GM18508 (cell line): ENCODE data around the gene IER2.

ENCODE experiments used
- ATAC-seq: cut with Tn5 transposase; IDR thresholded peaks from one replicate; pipeline ENCODE4 v1.9.1; 2021; ENCODE audit warnings: moderate number of reproducible peaks; ENCODE audit not compliant: insufficient read depth, unreplicated experiment

The IER2 gene

GRCh38 chr19:13118424-13119193, 31.6 kb upstream of the IER2 start:
- no peak for ATAC-seq

DNA sequence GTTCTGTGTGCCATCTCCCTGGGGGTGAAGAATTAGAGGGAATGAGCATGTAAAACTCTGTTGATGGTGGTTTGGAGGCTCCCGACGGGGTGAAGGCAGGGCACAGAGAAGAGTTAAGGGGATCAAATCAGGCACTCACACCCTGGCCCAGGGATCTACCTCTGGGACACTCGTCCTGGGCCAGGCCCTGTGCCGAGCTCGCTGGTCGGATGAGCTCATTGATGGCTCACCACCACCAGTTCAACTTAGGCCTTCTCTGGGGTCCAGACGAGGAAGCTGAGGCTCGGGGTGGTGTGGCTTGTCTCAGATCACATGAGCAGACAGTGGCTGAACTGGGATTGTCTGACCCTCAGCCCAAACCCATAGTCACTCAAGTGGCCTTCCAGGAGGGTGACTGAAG, 30.6 kb upstream of the IER2 start:
- ATAC-seq: no peak

DNA sequence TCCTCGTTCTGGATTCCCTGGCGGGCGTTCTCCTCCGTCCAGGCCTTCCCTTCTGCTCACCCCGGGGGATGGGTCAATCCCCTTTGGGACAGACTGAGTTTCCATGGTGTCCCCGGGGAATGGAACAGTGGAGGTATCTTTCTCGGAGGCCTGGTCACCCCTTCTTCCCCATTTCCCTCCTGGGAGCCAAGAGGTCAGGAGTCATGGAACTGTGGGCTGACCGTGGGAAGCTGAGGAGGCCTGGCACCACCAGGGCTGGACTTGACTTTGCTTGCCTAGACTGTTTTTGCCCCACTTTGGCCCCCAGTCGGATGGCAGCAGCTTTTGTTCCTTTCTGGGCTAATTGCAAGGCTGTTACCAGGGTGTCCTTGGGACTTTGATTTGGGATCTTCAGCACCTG, 30.2 kb upstream of the IER2 start:
- no peak for ATAC-seq

DNA sequence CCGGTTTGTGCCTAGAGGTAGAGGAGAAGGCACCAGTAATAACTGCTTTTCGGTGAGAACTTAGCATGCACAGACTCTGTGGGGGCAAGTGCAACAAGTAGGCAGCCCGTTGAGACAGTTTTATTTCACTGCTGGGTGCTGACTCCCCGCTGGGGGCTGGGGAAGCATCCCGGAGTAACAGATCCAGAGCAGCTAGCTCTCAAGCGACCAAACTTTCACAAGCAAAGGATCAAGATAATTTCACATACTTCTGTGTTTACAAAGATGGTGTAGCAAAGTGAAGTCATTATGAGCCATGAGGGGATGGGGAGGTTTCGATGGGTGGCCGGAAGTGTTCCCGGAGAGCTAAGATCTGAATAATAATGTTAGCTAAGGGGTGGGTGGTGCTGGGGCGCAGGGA, 29.4 kb upstream of the IER2 start:
- no peak for ATAC-seq

- no peak for ATAC-seq
Measured at GRCh38 chr19:13121551-13122274, 28.5 kb upstream of the IER2 start.

GRCh38 chr19:13122275-13122878, 27.8 kb upstream of the IER2 start:
- ATAC-seq: no peak

GRCh38 chr19:13122980-13123957, 26.9 kb upstream of the IER2 start:
- ATAC-seq: no peak

DNA sequence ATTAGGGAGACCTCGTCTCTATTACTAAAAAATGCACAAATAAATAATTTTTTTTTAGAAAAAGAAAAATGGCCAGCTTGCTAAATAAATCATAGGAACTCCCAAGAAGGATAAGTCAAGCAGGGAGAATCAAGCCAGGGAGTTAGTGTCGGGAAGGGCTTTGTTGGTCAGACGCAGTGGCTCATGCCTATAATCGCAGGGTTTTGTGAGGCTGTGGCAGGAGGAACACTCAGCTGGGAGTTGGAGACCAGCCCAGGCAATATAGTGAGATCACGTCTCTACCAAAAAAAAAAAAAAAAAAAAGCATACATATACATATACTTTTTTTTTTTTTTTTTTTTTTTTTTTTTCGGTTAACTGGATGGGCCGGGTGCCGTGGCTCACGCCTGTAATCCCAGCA, 23.2 kb upstream of the IER2 start:
- ATAC-seq: no peak

DNA sequence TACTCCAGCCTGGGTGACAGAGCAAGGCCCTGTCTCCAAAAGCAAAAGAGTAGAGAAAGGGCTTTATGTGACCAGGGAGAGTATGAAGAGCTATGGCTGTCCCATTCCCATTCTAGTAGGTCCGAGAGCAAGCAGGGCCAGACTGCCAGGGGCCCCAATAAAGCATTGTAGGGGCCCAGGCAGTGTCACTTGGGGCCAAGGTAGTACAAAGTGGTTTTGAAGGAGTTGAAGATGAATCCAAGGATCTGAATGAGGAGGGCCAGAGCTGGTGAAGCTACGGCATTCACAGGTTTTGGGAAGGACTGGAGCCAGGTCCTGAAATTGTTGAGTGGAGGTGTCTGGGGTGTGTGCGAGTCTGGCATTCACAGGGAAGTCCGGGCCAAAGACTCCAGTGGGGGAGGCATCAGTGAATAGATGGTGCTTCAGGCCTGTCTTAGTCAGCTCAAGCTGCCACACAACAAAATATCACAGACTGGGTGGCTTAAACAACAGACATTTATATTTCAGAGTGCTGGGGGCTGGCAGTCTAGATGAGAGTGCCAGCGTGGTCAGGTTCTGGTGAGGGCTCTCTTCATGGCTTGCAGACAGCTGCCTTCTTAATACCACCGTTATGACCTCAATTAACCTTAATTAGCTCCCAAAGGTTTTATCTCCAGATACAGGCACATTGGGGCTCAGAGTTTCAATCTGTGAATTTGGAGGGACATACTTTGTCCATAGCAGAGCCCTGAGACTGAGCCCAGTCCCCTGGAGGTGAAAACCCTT, 22.2 kb upstream of the IER2 start:
- no peak for ATAC-seq

DNA sequence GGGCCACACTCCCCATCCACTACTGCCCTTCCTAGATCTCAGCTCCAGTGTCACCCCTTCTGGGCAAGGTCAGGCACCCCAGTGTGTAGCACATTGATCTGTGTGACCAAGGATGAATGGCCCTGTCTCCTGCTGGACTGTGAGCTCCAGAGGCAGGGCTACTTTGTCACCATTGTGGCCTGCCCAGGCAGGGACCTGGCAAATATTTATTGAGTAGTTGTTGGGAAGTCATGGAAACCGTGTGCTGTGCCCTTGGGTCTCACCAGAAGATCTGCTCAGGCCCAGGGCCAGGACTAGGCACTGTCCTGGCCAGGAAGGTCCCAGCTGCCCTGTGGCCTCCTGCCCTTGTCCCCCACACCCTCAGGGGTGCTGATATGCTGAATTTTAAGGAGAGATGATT, 21.6 kb upstream of the IER2 start:
- no peak for ATAC-seq

DNA sequence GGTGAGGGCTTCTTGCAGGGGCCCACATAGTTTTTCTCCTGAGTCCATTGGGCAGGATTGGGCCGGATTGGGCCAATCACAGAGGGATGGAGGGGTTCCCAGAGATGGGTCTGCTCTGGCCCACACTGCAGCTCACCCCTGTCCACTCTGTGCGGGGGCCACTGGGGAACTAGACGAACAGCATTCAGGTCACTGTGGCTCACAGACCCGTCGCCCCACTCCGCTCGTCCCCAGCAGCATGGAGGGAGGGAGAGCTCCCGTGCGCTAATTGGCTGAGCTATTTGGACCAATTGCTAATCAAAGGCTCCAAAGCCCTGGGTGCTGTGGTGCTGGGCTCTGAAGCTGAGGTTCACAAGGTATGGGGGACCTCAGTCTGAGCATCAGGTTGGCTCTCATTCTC, 20.8 kb upstream of the IER2 start:
- no peak for ATAC-seq

- ATAC-seq: no peak
Measured at GRCh38 chr19:13130886-13131490, 19.2 kb upstream of the IER2 start.

GRCh38 chr19:13132471-13133180, 17.6 kb upstream of the IER2 start:
- no peak for ATAC-seq

DNA sequence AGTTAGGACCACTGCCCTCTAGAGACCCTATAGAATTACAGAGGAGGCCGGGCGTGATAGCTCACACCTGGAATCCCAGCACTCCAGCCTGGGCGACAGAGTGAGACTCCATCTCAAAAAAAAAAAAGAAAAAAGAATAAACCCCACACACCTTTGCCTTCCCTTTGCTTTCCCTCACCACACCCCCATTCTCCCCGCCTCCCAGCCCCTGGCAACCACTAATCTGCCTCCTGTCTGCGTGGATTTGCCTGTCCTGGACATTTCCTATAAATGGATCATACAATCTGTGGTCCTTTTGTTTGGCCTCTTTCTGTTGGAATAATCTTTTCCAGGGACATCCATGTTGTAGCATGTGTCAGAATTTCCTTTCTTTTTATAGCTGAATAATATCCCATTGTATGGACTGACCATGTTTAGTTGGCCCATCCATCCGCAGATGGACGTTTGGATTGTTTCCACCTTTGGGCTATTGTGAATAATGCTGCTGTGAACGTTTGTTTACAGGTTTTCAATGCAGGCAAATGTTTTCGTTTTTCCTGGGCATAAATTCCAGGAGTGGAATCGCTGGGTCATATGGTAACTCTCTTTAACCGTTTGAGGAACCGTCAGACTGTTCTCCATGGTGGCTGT, 16.9 kb upstream of the IER2 start:
- ATAC-seq: no peak

DNA sequence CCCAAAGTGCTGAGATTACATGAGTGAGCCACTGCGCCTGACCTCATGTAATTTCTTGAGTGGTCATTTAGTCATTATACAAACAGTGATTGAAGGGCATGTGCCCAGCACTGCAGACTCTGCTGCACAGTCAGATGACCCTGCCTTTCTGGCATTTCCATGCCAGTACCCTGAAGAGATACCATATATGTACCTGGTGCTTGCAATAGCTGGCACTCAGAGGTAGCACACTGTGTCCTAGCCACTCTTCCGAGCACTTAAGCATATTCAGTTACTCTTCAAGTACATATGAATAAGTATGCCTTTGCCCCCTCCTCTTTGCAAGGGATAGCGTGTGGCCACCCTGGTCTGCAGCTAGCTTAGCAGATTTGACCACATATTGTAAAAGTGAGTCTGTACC, 15.6 kb upstream of the IER2 start:
- ATAC-seq: no peak

- no peak for ATAC-seq
Measured at GRCh38 chr19:13135068-13136062, 14.8 kb upstream of the IER2 start.

- no peak for ATAC-seq
Measured at GRCh38 chr19:13137290-13137794, 12.9 kb upstream of the IER2 start.
